Kidney (tissue), 14 donors: Measurements from ENCODE around the gene FAM221B. TPM values are rescaled to one million over a fixed set of nuclear protein-coding genes. Genes with fewer than 3 reads are reported as not detected.

Source experiments
- DNase-seq, 5 donors: peaks; one replicate each; pipeline ENCODE4 v3.0.0-alpha.2; 2013 to 2020
- FAIRE-seq: peaks from 2 replicates; lab custom pipeline; 2012; peaks lifted over from hg19 to GRCh38; lab: Jason Lieb, UNC
- H3K27ac ChIP-seq, 2 donors: one replicate each; pipeline ENCODE4 v1.7.0; 2013; ENCODE audit warnings: low read depth in 2 of 2, low read length in 2 of 2, inconsistent platforms in 1 of 2
- H3K27me3 ChIP-seq: one replicate; pipeline ENCODE4 v1.7.1; 2013; ENCODE audit warnings: low read length, inconsistent platforms; ENCODE audit not compliant: control insufficient read depth, insufficient read depth
- H3K36me3 ChIP-seq, 3 donors: one replicate each; pipeline versions ENCODE4 v1.7.0 to v1.7.1; 2013; ENCODE audit warnings: low read length in 3 of 3, control low read depth in 1 of 3, inconsistent platforms in 1 of 3; ENCODE audit not compliant: insufficient read depth in 3 of 3, control insufficient read depth in 2 of 3
- H3K4me1 ChIP-seq, 3 donors: one replicate each; pipeline versions ENCODE4 v1.7.0 to v1.7.1; 2013; ENCODE audit warnings: low read length in 3 of 3, inconsistent platforms in 1 of 3, low read depth in 1 of 3; ENCODE audit not compliant: control insufficient read depth in 2 of 3, insufficient read depth in 2 of 3
- H3K4me3 ChIP-seq, 3 donors: one replicate each; pipeline versions ENCODE4 v1.7.0 to v1.8.1; 2013; ENCODE audit warnings: low read length in 3 of 3, control low read depth in 1 of 3, inconsistent platforms in 1 of 3
- H3K9ac ChIP-seq, 3 donors: one replicate each; pipeline versions ENCODE4 v1.7.0 to v1.7.1; 2013; ENCODE audit warnings: low read length in 3 of 3, control low read depth in 1 of 3, inconsistent platforms in 1 of 3
- H3K9me3 ChIP-seq, 3 donors: one replicate each; pipeline versions ENCODE4 v1.7.0 to v1.7.1; 2013; ENCODE audit warnings: low read length in 3 of 3, control low read depth in 1 of 3, inconsistent platforms in 1 of 3; ENCODE audit not compliant: control insufficient read depth in 2 of 3, insufficient read depth in 1 of 3
- CTCF ChIP-seq: IDR thresholded peaks from 3 replicates; pipeline ENCODE4 v1.5.1; 2012; ENCODE audit warnings: mild to moderate bottlenecking, moderate library complexity, borderline replicate concordance; ENCODE audit not compliant: insufficient read depth; ENCODE audit errors: extremely low read depth
- intact Hi-C: fragments of 100-400 bp; cut with DNase I; formaldehyde crosslinking; loops from one replicate; pipeline ENCODE4 v1.11.1; 2022
- polyA plus RNA-seq: library from polyadenylated mRNA; stranded (reverse); fragments of 350-450 nt; fragmentation: Illumina TruSeq; extraction: RNeasy Lipid Tissue Mini Kit (QIAGEN cat#74804); gene quantifications from one replicate; pipeline ENCODE4 v1.2.3, GENCODE V29; 2014; ENCODE audit warnings: low read depth, low replicate concordance; ENCODE audit not compliant: insufficient read depth
- total RNA-seq: library from RNA; stranded (reverse); fragmentation: NEBNext Ultra II Directional; extraction: Animal tissue kit (Norgen Biotek cat#: 25700); gene quantifications from one replicate; pipeline ENCODE4 v1.2.1, GENCODE V29; 2021
- donor health status: control.
- donor health status: control.
- donor health status: control.
- donor health status: control.
- donor health status: control.
- donor health status: DM: yes; HTN: yes; CAD: no.
- donor health status: Normal renal cell carcinoma (clear cell type).

Gene FAM221B
- total and polyA plus RNA-seq, 2 donors from 2014 or later = not detected

- intact Hi-C loops = no loop called here
- no peak for TF ChIP-seq CTCF
- H3K27me3 ChIP-seq = no peaks in the 10 kb centered on the region
- FAIRE-seq (no peak), DNase-seq (no peak)
- H3K9me3 ChIP-seq = no peaks in the 10 kb centered on the region
- no peak overlapping the region for H3K27ac ChIP-seq
- no peak overlapping the region for H3K4me3 ChIP-seq
- no peaks in the 10 kb centered on the region for H3K4me1 ChIP-seq
- H3K36me3 ChIP-seq = no peaks in the 10 kb centered on the region
- H3K9ac ChIP-seq = no peak overlapping the region
Measured at GRCh38 chr9:35861161-35861897, 32.8 kb upstream of the FAM221B start.

- FAIRE-seq = no peak
- Histone ChIP-seq H3K27me3 (no peaks in the 10 kb centered on the region), H3K27ac (no peak overlapping the region), H3K9ac (no peak overlapping the region), H3K9me3 (no peaks in the 10 kb centered on the region), H3K36me3 (no peaks in the 10 kb centered on the region), H3K4me3 (no peak overlapping the region), H3K4me1 (no peaks in the 10 kb centered on the region)
- no peak for TF ChIP-seq CTCF
- intact Hi-C loops = no loop called here
- peak in 2 of 5 donors; percentile 8 to 17 for DNase-seq
Measured at GRCh38 chr9:35859990-35860339, 31.4 kb upstream of the FAM221B start.

GRCh38 chr9:35859310-35859989, 30.9 kb upstream of the FAM221B start:
- DNase-seq (peak in 2 of 5 donors; percentile 9 to 24), FAIRE-seq (no peak)
- H3K4me3 ChIP-seq = no peak overlapping the region
- H3K9ac ChIP-seq = no peak overlapping the region
- no peaks in the 10 kb centered on the region for H3K36me3 ChIP-seq
- no peak overlapping the region for H3K27ac ChIP-seq
- no peaks in the 10 kb centered on the region for H3K9me3 ChIP-seq
- intact Hi-C loops = no loop called here
- TF ChIP-seq CTCF = no peak
- H3K27me3 ChIP-seq = no peaks in the 10 kb centered on the region
- H3K4me1 ChIP-seq = no peaks in the 10 kb centered on the region
